ENCODE results near the gene RARRES2. TPM values are rescaled to one million over a fixed set of nuclear protein-coding genes. Genes with fewer than 3 reads are reported as not detected.

The RARRES2 gene
- total RNA-seq, 1 donor from 2014 or later = 305 TPM

DNA sequence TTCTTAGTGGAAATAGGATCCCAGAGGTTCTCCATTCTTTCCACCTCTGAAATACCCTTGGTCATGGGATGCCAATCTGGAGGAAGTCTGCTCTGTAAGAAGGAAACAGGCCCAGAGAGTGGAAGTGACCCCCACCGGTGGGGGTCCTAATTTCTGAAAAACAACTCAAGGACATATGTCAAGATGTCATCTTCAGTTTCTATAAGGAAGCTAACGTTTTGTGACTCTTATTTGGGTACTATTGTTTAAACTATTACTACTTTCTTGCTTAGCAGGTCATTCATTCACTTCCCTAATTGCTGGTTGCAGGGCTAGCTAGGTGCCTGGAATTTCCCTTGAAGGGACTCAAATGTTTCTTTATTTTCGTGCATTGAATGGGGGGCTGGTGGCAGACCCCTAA is 35.8 kb upstream of the RARRES2 start:
- H3K4me1 ChIP-seq = peaks cover 46% of the 10 kb centered on the region

DNA sequence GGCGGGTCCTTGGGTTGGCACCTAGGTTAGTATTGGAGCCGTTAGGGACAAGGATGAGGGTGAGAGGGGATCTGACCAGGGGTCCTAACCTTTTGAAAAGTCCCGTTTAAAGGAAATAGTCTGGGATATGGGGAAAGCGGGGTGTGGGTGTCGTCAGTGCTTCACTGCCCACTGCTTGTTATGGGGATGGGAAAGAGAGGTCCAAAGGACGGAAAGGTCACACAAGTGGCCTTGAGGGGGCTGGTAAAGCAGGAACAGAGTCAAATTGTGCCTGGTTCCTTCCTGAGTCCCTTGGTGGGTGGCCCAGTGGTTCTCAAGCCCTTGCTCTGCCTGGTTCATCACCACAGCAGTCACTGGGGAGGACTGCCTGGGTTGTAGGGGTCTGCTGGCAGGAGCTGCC is 35.1 kb upstream of the RARRES2 start:
- Histone ChIP-seq H3K27me3 (no peaks in the 10 kb centered on the region), H3K4me1 (peaks cover 41% of the 10 kb centered on the region), H3K36me3 (peaks cover 0 to 14% of the 10 kb centered on the region in 2 donors), H3K9me3 (no peaks in the 10 kb centered on the region), H3K4me3 (no peak overlapping the region), H3K27ac (no peak overlapping the region)
- DNase-seq (ENCODE audit: extremely low spot score in 2 of 2) = no peak
- TF ChIP-seq POLR2AphosphoS5 (IDR thresholded peaks at IDR 0.05; ENCODE audit: insufficient read depth in 1 of 2, low read depth in 1 of 2) (no peak), POLR2A (IDR thresholded peaks at IDR 0.05) (no peak)
- TF ChIP-seq, protein P1, sequence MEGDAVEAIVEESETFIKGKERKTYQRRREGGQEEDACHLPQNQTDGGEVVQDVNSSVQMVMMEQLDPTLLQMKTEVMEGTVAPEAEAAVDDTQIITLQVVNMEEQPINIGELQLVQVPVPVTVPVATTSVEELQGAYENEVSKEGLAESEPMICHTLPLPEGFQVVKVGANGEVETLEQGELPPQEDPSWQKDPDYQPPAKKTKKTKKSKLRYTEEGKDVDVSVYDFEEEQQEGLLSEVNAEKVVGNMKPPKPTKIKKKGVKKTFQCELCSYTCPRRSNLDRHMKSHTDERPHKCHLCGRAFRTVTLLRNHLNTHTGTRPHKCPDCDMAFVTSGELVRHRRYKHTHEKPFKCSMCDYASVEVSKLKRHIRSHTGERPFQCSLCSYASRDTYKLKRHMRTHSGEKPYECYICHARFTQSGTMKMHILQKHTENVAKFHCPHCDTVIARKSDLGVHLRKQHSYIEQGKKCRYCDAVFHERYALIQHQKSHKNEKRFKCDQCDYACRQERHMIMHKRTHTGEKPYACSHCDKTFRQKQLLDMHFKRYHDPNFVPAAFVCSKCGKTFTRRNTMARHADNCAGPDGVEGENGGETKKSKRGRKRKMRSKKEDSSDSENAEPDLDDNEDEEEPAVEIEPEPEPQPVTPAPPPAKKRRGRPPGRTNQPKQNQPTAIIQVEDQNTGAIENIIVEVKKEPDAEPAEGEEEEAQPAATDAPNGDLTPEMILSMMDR (IDR thresholded peaks at IDR 0.05) = no peak
- intact Hi-C loops (cut with DNase I) = no loop called here

More for the DNA sequence above, 35.8 kb upstream of the RARRES2 start:
- DNase-seq (ENCODE audit: extremely low spot score in 2 of 2) = no peak
- Histone ChIP-seq H3K36me3 (peaks cover 0 to 8% of the 10 kb centered on the region in 2 donors), H3K9me3 (no peaks in the 10 kb centered on the region), H3K4me3 (no peak overlapping the region), H3K27me3 (no peaks in the 10 kb centered on the region), H3K27ac (no peak overlapping the region)
- TF ChIP-seq, protein P1 (IDR thresholded peaks at IDR 0.05) = no peak
- TF ChIP-seq POLR2AphosphoS5 (IDR thresholded peaks at IDR 0.05; ENCODE audit: insufficient read depth in 1 of 2, low read depth in 1 of 2) (no peak), POLR2A (IDR thresholded peaks at IDR 0.05) (no peak)
- intact Hi-C loops (cut with DNase I) = no loop called here

DNA sequence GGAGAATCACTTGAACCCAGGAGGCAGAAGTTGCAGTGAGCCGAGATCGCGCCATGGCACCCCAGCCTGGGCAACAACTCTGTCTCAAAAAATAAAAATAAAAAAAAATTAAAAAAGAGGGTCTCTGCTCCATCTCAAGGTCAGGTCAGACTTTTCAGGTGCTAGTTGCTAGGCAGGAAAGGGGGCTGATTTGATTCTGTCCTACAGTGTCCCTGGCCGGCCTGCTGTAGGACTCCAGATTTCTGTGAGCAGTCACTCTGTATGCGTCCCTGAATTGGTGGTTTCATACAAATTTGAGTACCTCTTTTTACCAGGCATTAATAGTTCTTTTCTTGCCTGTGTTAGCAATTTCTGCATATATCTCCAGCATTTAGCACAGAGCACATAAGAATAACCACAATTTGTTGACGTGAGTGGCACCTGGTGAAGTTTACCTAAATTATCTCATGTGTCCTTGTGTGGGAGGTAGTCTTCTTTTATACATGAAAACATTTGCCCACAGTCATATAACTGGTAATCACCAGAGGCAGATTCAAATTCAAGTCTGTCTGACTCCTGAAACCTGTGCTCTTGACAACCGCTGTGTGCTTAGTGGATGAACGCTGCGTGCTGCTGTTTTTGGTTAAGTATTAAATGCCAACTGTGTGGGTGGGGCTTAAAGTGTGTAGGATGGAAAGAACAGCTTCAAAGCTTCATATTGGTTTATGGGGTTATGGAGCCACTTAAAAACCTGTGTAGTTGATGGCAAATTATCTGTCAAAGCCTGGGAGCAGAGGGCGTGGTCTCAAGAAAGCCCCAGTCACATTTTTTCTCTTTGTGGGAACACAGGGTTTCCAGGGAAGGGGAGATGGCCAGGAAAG is 34.5 kb upstream of the RARRES2 start:
- no peak for DNase-seq (ENCODE audit: extremely low spot score in 2 of 2)
- peaks cover 0 to 21% of the 10 kb centered on the region in 2 donors for H3K36me3 ChIP-seq
- no peak for TF ChIP-seq POLR2AphosphoS5 (IDR thresholded peaks at IDR 0.05; ENCODE audit: insufficient read depth in 1 of 2, low read depth in 1 of 2)
- TF ChIP-seq, protein P1 (IDR thresholded peaks at IDR 0.05) = no peak
- no peak for TF ChIP-seq POLR2A (IDR thresholded peaks at IDR 0.05)
- H3K4me3 ChIP-seq = no peak overlapping the region
- no peak overlapping the region for H3K27ac ChIP-seq
- intact Hi-C loops (cut with DNase I) = no loop called here
- no peaks in the 10 kb centered on the region for H3K9me3 ChIP-seq
- H3K4me1 ChIP-seq = peaks cover 39% of the 10 kb centered on the region
- no peaks in the 10 kb centered on the region for H3K27me3 ChIP-seq

DNA sequence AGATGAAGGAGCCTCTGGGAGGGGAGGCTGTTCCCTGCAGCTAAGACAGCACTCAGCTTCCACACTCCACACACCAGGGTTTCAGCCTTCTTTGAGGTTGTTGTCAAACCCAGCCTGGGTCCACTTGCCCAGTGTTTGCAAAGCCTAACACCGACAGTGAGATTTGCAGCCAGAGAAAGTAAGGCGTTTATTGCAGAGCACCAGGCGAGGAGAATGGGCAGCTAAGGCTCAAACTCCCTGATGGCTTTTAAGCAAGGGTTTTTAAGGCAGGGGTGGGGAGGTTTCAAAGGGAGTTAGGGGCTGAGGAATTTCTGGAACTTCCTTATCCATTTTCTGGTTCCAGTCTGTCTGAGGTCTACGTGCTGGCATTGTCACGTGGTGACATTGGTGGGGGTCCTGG is 33.0 kb upstream of the RARRES2 start:
- H3K27ac ChIP-seq = no peak overlapping the region
- no peaks in the 10 kb centered on the region for H3K9me3 ChIP-seq
- H3K36me3 ChIP-seq = peaks cover 0 to 22% of the 10 kb centered on the region in 2 donors
- intact Hi-C loops (cut with DNase I) = no loop called here
- no peak for TF ChIP-seq POLR2AphosphoS5 (IDR thresholded peaks at IDR 0.05; ENCODE audit: insufficient read depth in 1 of 2, low read depth in 1 of 2)
- TF ChIP-seq, protein P1 (IDR thresholded peaks at IDR 0.05) = no peak
- no peak for TF ChIP-seq POLR2A (IDR thresholded peaks at IDR 0.05)
- no peaks in the 10 kb centered on the region for H3K27me3 ChIP-seq
- peaks cover 39% of the 10 kb centered on the region for H3K4me1 ChIP-seq
- DNase-seq (ENCODE audit: extremely low spot score in 2 of 2) = no peak
- no peak overlapping the region for H3K4me3 ChIP-seq

DNA sequence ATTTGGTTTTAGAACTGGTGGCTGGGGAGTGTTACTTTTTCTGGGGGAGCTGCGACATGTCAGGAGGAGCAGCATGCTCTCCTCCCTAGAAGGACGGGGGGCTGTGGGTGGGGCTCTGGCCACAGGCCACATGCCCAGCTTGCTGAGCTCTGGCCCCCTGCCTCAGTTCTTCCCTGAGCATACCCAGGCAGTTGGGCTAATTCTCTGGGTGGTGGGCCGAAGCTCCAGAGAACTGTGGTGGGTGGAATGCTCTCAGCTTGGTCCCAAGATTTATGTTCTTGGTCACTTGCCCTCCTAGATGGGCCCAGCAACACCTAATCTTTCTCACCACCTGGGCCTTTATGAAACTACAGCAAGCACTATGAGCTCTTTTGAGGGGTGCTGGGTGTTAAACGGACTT is 32.6 kb upstream of the RARRES2 start:
- no peak overlapping the region for H3K27ac ChIP-seq
- TF ChIP-seq POLR2AphosphoS5 (IDR thresholded peaks at IDR 0.05; ENCODE audit: insufficient read depth in 1 of 2, low read depth in 1 of 2) (no peak), POLR2A (IDR thresholded peaks at IDR 0.05) (no peak)
- TF ChIP-seq, protein P1 (IDR thresholded peaks at IDR 0.05) = no peak
- peaks cover 0 to 22% of the 10 kb centered on the region in 2 donors for H3K36me3 ChIP-seq
- intact Hi-C loops (cut with DNase I) = no loop called here
- no peaks in the 10 kb centered on the region for H3K9me3 ChIP-seq
- DNase-seq (ENCODE audit: extremely low spot score in 2 of 2) = no peak
- no peaks in the 10 kb centered on the region for H3K27me3 ChIP-seq
- peaks cover 44% of the 10 kb centered on the region for H3K4me1 ChIP-seq
- H3K4me3 ChIP-seq = no peak overlapping the region

Data from vagina (tissue), 2 donors.